ENCODE data around the gene CDH9.

- TF ChIP-seq CTCF (IDR thresholded peaks at IDR 0.05; ENCODE audit: insufficient read depth, low read length, poor library complexity, severe bottlenecking) = no peak
- TF ChIP-seq EZH2phosphoT487 (conservative IDR thresholded peaks at IDR 0.05; ENCODE audit: low read length) = no peak
Measured at GRCh38 chr5:26959290-26959689, 79.1 kb downstream of the CDH9 start.

Measured in SU-DHL-6 (cell line).